Parathyroid adenoma (tissue), 2 donors: ENCODE data around the gene AGK.

Experiments used
- H2AFZ ChIP-seq: fragments of 300-600 bp; sonication (generic); one replicate; pipeline ENCODE4 v1.7.0; 2017; ENCODE audit warnings: antibody characterized with exemption, mild to moderate bottlenecking
- H3K27ac ChIP-seq: fragments of 300-600 bp; sonication (generic); one replicate; pipeline ENCODE4 v1.7.0; 2017
- H3K27me3 ChIP-seq: fragments of 300-600 bp; sonication (generic); one replicate; pipeline ENCODE4 v1.7.0; 2017; ENCODE audit warnings: low read length; ENCODE audit not compliant: control insufficient read depth, insufficient read depth
- H3K36me3 ChIP-seq: fragments of 300-600 bp; sonication (generic); one replicate; pipeline ENCODE4 v1.7.0; 2017; ENCODE audit warnings: low read length; ENCODE audit not compliant: control insufficient read depth, insufficient read depth
- H3K4me1 ChIP-seq: fragments of 300-600 bp; sonication (generic); one replicate; pipeline ENCODE4 v1.7.0; 2017; ENCODE audit warnings: control low read depth
- H3K4me2 ChIP-seq: fragments of 300-600 bp; sonication (generic); one replicate; pipeline ENCODE4 v1.7.0; 2017; ENCODE audit warnings: low read length
- H3K4me3 ChIP-seq: fragments of 300-600 bp; sonication (generic); one replicate; pipeline ENCODE4 v1.7.0; 2017; ENCODE audit warnings: low read depth, low read length
- H3K79me2 ChIP-seq: fragments of 300-600 bp; sonication (generic); one replicate; pipeline ENCODE4 v1.7.0; 2017; ENCODE audit warnings: control low read depth
- H3K9ac ChIP-seq: fragments of 300-600 bp; sonication (generic); one replicate; pipeline ENCODE4 v1.7.0; 2017; ENCODE audit warnings: mild to moderate bottlenecking
- H3K9me3 ChIP-seq: fragments of 300-600 bp; sonication (generic); one replicate; pipeline ENCODE4 v1.7.0; 2017; ENCODE audit warnings: low read length; ENCODE audit not compliant: control insufficient read depth
- CTCF ChIP-seq: fragments of 300-600 bp; sonication (generic); IDR thresholded peaks from one replicate; pipeline ENCODE4 v1.7.0; 2017; ENCODE audit warnings: antibody characterized with exemption, mild to moderate bottlenecking
- donor health status: primary hyperparathyroidism.

Gene AGK

DNA sequence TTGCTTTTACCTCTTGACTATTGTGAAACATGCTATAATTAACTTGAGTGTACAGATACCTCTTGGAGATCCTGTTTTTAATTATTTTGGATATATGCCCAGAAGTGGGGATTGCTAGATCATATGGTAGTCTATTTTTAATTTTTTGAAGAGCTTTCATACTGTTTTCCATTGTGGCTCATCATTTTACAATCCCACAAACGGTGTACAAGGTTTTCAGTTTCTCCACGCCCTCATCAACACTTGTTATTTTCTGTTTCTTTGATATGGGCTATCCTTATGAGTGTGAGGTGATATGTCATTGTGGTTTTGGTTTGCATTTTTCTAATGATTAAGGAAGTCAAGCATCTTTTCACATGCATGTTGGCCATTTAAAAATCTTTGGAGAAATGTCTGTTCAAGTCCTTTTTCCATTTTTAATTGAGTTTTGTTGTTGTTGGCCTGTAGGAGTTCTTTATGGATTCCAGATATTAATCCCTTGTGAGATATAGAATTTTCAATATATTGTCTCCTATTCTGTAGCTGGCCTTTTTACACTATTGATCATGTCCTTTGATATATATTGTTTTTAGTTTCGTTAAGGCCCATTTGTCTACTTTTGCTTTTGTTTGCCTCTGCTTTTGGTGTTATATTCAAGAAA lies 7.5 kb downstream of the AGK start:
- Histone ChIP-seq H2AFZ (no peak overlapping the region), H3K4me3 (no peak overlapping the region), H3K4me1 (no peaks in the 10 kb centered on the region), H3K27me3 (no peaks in the 10 kb centered on the region), H3K36me3 (no peaks in the 10 kb centered on the region), H3K4me2 (no peak overlapping the region), H3K9ac (no peak overlapping the region), H3K79me2 (peaks cover 10% of the 10 kb centered on the region), H3K27ac (no peak overlapping the region), H3K9me3 (no peaks in the 10 kb centered on the region)
- no peak for TF ChIP-seq CTCF

GRCh38 chr7:141559961-141560360 lies 8.8 kb downstream of the AGK start:
- no peak overlapping the region for H3K9ac ChIP-seq

GRCh38 chr7:141562036-141562435 lies 10.8 kb downstream of the AGK start:
- no peaks in the 10 kb centered on the region for H3K4me1 ChIP-seq
- TF ChIP-seq CTCF, result no peak
- H3K4me3 ChIP-seq, result no peak overlapping the region
- no peak overlapping the region for H3K4me2 ChIP-seq
- peaks cover 10% of the 10 kb centered on the region for H3K79me2 ChIP-seq
- no peak overlapping the region for H3K9ac ChIP-seq
- H3K27me3 ChIP-seq, result no peaks in the 10 kb centered on the region
- H3K36me3 ChIP-seq, result no peaks in the 10 kb centered on the region
- no peaks in the 10 kb centered on the region for H3K9me3 ChIP-seq
- H2AFZ ChIP-seq, result no peak overlapping the region
- no peak overlapping the region for H3K27ac ChIP-seq

More at GRCh38 chr7:141559961-141560360, 8.8 kb downstream of the AGK start:
- H3K4me1 ChIP-seq, result no peaks in the 10 kb centered on the region
- H3K27ac ChIP-seq, result no peak overlapping the region
- H3K27me3 ChIP-seq, result no peaks in the 10 kb centered on the region
- H3K9me3 ChIP-seq, result no peaks in the 10 kb centered on the region
- no peak overlapping the region for H2AFZ ChIP-seq
- TF ChIP-seq CTCF, result no peak
- H3K4me2 ChIP-seq, result no peak overlapping the region
- H3K36me3 ChIP-seq, result no peaks in the 10 kb centered on the region
- H3K79me2 ChIP-seq, result peaks cover 10% of the 10 kb centered on the region
- no peak overlapping the region for H3K4me3 ChIP-seq

GRCh38 chr7:141562543-141562942 lies 11.3 kb downstream of the AGK start:
- no peaks in the 10 kb centered on the region for H3K9me3 ChIP-seq
- H2AFZ ChIP-seq, result no peak overlapping the region
- no peak overlapping the region for H3K9ac ChIP-seq
- no peak overlapping the region for H3K27ac ChIP-seq
- no peak for TF ChIP-seq CTCF
- no peaks in the 10 kb centered on the region for H3K27me3 ChIP-seq
- H3K4me1 ChIP-seq, result no peaks in the 10 kb centered on the region
- peaks cover 10% of the 10 kb centered on the region for H3K79me2 ChIP-seq
- no peak overlapping the region for H3K4me2 ChIP-seq
- H3K4me3 ChIP-seq, result no peak overlapping the region
- H3K36me3 ChIP-seq, result no peaks in the 10 kb centered on the region

GRCh38 chr7:141562972-141563371 lies 11.8 kb downstream of the AGK start:
- no peak overlapping the region for H3K4me3 ChIP-seq
- no peak overlapping the region for H3K9ac ChIP-seq
- no peak overlapping the region for H2AFZ ChIP-seq
- H3K27ac ChIP-seq, result no peak overlapping the region
- peaks cover 10% of the 10 kb centered on the region for H3K79me2 ChIP-seq
- TF ChIP-seq CTCF, result no peak
- H3K36me3 ChIP-seq, result no peaks in the 10 kb centered on the region
- no peaks in the 10 kb centered on the region for H3K27me3 ChIP-seq
- no peaks in the 10 kb centered on the region for H3K4me1 ChIP-seq
- no peaks in the 10 kb centered on the region for H3K9me3 ChIP-seq
- H3K4me2 ChIP-seq, result no peak overlapping the region
